Iris pigment epithelial cell (primary cell): ENCODE data around the gene CACNA1C.
"Not testable (repeated sequence)": the region's sequence is repeated elsewhere in the genome, so short reads cannot be mapped to it uniquely, and the experiment has no call there.

Experiments used
- DNase-seq: peaks from one replicate; pipeline ENCODE4 v3.0.0-alpha.2; 2011; ENCODE audit warnings: low read depth

CACNA1C gene

GRCh38 chr12:2112401-2112800, 59.6 kb downstream of the CACNA1C start:
- DNase-seq = no peak

- no peak for DNase-seq
Observed at GRCh38 chr12:2113119-2113912, 60.5 kb downstream of the CACNA1C start.

DNA sequence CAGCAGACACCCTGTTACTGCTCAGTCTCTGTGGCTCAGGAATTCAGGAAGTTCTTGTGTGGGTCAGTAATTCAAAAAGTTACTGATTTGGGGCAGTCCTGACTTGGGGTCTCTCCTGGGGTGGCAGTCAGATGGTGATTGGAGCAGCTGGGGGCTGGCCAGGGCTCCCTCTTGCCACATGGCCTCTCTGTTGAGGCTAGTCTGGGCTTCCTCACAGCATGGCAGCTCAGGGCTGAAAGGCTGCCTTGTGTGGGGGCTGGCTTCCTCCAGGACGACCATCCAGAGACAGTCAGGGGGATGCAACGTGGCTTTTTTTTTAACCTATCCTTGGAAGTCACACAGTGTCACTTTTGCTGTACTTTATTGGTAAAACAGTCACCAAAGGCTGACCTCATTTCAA, 61.3 kb downstream of the CACNA1C start:
- no peak for DNase-seq

DNA sequence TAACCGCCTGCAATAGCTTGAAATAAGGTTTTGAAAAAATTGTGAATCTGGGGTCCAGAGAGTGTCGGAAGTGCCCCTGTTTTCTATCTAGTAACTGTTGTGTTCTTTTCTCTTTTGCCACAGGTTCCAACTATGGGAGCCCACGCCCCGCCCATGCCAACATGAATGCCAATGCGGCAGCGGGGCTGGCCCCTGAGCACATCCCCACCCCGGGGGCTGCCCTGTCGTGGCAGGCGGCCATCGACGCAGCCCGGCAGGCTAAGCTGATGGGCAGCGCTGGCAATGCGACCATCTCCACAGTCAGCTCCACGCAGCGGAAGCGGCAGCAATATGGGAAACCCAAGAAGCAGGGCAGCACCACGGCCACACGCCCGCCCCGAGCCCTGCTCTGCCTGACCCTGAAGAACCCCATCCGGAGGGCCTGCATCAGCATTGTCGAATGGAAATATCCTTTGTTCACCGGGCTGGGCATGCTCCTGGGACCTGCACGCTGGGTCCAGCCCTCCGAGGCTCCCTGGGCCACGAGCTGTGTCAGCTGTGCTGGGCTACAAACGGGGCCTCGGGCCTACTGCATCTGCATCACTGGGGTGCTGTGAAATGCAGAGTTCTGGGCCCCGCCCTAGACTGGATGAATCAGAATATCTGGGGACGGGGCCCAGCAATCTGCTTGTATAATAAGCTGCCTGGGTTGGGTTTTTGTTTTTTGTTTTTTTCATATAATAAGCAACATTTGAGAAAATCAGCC, 62.5 kb downstream of the CACNA1C start:
- no peak for DNase-seq

- no peak for DNase-seq
Observed at GRCh38 chr12:2117541-2117940, 64.8 kb downstream of the CACNA1C start.

- DNase-seq = no peak
Observed at GRCh38 chr12:2118061-2118460, 65.3 kb downstream of the CACNA1C start.

DNA sequence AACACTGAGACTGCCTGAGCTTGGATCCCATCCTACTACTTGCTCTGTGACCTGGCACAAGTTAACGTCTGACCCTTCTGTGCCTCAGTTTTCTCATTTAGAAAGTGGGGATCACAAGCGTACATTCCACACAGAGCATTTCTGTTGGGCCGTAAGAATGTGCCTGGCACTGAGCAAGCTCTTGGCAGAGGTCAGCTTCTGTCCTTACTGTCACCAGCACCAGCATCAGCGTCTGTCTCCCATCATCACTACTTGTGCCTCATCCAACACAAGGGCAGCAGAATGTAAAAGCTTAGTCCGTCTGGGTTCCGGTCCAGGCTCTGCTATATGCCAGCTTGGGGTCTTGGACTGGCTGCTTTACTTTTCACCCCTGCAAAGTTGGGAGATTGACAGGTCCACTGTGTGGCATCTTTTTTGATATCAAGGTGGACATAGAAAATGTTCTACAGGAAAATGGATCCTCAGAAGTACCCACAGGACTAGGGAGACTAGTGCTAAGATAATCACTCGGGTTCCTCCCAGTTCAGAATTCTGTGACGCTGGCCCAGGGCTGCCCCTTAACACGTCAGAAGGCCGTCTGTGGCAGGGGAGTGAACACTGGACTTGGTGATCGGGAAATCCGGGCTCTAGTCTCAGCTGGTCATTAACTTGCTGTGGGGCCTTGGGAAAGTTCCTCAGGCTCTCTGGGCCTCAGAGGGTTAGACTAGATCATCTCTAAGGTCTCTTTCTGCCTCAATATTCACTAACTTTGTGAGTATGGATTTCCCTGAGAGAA, 65.9 kb downstream of the CACNA1C start:
- DNase-seq = no peak

DNA sequence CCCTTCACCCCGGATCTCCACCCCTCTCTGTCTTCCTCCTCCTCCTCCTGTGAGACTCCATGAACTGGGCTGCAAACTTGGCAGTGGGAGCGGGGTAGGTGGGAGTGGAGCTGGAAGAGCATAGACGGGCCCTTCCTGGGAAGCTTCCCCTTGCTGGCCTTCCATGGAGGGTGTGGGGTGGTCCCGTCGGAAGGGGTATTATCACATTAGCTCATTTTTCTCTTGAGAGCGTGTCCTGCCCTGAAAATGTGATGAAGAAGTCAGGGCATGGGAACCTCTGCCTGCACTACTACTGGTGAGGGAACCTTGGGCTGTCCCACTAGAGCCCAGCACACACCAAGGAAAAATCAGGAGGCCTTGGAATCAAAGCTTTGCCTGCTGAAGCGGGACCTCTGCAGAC, 66.5 kb downstream of the CACNA1C start:
- no peak for DNase-seq

- no peak for DNase-seq
Observed at GRCh38 chr12:2120982-2121758, 68.4 kb downstream of the CACNA1C start.

DNA sequence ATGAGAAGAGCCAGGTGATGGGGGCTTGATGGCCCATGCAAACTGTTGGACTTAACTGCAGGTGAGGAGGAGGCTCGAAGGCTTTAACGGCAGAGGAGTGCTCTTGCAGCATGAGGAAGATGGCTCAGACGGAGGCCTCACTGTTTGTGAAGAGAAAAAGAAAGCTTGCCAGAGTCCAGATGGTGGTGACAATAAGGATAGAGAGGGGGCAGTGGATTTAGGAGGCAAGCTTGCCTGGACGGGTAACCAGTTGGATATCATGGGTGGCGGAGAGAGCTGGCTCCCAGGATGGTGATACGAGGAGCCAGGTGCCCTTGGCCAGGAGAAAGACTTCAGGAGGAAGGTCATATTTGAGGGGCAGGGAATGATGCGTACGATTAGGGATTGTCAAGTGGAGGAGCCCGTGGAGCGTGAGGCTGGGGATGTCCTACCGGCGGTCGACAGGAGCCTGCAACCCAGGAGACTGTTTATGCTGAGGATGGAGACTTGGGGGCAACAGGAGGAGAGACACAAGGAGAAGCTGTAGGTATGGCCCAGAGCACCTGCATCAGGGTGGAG, 71.8 kb downstream of the CACNA1C start:
- DNase-seq = no peak

- DNase-seq = no peak
Observed at GRCh38 chr12:2125651-2126522, 73.1 kb downstream of the CACNA1C start.

- DNase-seq = no peak
Observed at GRCh38 chr12:2126676-2127406, 74.1 kb downstream of the CACNA1C start.

GRCh38 chr12:2129076-2129475, 76.3 kb downstream of the CACNA1C start:
- peak; percentile 5 for DNase-seq

GRCh38 chr12:2135661-2136418, 83.1 kb downstream of the CACNA1C start:
- not testable (repeated sequence) for DNase-seq

DNA sequence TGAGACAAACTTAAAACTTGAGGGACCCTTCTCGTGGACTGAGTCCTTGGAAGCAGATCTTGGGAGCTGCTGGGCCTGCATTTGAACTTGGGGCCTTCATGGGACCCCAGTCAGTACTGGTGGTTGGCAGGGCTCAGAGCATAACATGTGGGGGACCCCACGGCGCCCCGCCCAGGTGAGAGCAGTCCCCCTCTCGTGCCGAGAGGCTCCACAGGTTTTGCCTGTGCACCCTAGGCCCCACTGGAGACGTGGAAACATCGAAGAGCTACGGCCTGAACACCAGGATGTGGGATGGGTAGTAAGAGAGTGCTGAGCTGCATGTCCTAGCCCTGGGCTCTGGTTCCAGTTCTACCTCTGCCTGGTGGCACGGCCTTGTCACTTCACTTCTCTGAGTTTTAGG, 84.1 kb downstream of the CACNA1C start:
- DNase-seq = no peak

- no peak for DNase-seq
Observed at GRCh38 chr12:2137711-2138110, 84.9 kb downstream of the CACNA1C start.

- no peak for DNase-seq
Observed at GRCh38 chr12:2138294-2138693, 85.5 kb downstream of the CACNA1C start.

- DNase-seq = peak; percentile 32
Observed at GRCh38 chr12:2138871-2139308, 86.1 kb downstream of the CACNA1C start.

- DNase-seq = no peak
Observed at GRCh38 chr12:2139651-2140050, 86.9 kb downstream of the CACNA1C start.
